ENCODE measurements around the gene MEIS1. TPM values are rescaled to one million over a fixed set of nuclear protein-coding genes. Genes with fewer than 3 reads are reported as not detected.

The MEIS1 gene
- total RNA-seq, 1 experiment from 2014 or later, result 0.66 TPM

DNA sequence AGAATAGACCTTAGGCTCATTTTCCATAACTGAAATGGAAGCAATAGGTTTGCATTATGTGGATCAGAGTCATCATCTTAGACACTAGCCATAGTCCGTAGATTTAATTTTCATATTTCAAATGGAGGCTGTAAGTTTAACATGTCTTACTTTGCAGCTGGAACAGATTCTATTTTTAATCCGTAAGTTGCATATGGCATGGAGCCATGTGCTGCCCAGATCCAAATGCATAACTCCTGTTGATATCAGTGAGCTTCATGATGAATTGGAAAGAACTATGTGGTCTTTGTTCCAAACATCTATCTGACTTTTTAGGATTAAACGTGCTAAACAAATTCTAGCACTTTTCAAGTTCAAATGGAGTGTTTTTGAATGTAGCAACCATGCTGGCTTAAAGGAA is 43.4 kb downstream of the MEIS1 start:
- Histone ChIP-seq H4K91ac (ENCODE audit: insufficient read length, low read depth, low read length) (no peak overlapping the region), H3K23me2 (ENCODE audit: insufficient read length, low read depth, low read length, poor library complexity, severe bottlenecking) (no peaks in the 10 kb centered on the region), H3K79me1 (ENCODE audit: insufficient read depth, low read depth, low read length, poor library complexity, severe bottlenecking) (no peaks in the 10 kb centered on the region), H3K4me1 (ENCODE audit: insufficient read depth, low read length) (0 out of 2 replicates have a peak, but pooled peaks cover 3% of the 10 kb centered on the region), H2BK12ac (ENCODE audit: insufficient read length, low read depth, low read length) (no peak overlapping the region), H4K20me1 (ENCODE audit: control insufficient read depth, insufficient read depth, insufficient read length) (no peaks in the 10 kb centered on the region), H3K9me3 (ENCODE audit: control insufficient read depth, low read depth, low read length) (no peaks in the 10 kb centered on the region), H2BK20ac (ENCODE audit: low read depth, low read length, poor library complexity, severe bottlenecking) (no peak overlapping the region), H2AFZ (ENCODE audit: low read length) (no peak overlapping the region), H3K14ac (ENCODE audit: insufficient read depth, low read length) (no peak overlapping the region), H4K8ac (replicated peaks; ENCODE audit: insufficient read length, low read depth, low read length) (no peak overlapping the region), H4K5ac (ENCODE audit: insufficient read length, low read depth, low read length) (no peak overlapping the region), H2BK5ac (ENCODE audit: insufficient read length, low read length) (no peak overlapping the region), H3K23ac (ENCODE audit: insufficient read length, low read depth, low read length) (no peak overlapping the region), H3K18ac (ENCODE audit: insufficient read length, low read depth, low read length) (no peak overlapping the region), H3K27ac (ENCODE audit: insufficient read length, low read depth, low read length) (no peak overlapping the region), H3K27me3 (ENCODE audit: insufficient read depth, low read length) (no peaks in the 10 kb centered on the region), H2AK5ac (ENCODE audit: insufficient read length, low read length) (no peak overlapping the region), H2BK15ac (ENCODE audit: low read depth, low read length) (no peak overlapping the region), H3K4me2 (ENCODE audit: insufficient read depth, insufficient read length, low read length) (no peak overlapping the region), H3K56ac (ENCODE audit: insufficient read length, low read depth, low read length) (no peak overlapping the region), H3K9ac (ENCODE audit: extremely low read depth, insufficient read length, low read length) (no peak overlapping the region), H2BK120ac (ENCODE audit: low read depth, low read length, poor library complexity, severe bottlenecking) (no peak overlapping the region), H3K4ac (ENCODE audit: low read depth, low read length) (no peak overlapping the region), H3T11ph (ENCODE audit: low read length) (no peak overlapping the region), H3K79me2 (ENCODE audit: insufficient read depth, low read length) (no peaks in the 10 kb centered on the region)
- TF ChIP-seq, protein P1, sequence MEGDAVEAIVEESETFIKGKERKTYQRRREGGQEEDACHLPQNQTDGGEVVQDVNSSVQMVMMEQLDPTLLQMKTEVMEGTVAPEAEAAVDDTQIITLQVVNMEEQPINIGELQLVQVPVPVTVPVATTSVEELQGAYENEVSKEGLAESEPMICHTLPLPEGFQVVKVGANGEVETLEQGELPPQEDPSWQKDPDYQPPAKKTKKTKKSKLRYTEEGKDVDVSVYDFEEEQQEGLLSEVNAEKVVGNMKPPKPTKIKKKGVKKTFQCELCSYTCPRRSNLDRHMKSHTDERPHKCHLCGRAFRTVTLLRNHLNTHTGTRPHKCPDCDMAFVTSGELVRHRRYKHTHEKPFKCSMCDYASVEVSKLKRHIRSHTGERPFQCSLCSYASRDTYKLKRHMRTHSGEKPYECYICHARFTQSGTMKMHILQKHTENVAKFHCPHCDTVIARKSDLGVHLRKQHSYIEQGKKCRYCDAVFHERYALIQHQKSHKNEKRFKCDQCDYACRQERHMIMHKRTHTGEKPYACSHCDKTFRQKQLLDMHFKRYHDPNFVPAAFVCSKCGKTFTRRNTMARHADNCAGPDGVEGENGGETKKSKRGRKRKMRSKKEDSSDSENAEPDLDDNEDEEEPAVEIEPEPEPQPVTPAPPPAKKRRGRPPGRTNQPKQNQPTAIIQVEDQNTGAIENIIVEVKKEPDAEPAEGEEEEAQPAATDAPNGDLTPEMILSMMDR (conservative IDR thresholded peaks at IDR 0.05), result no peak
- Mint-ChIP-seq H3K27me3 (ENCODE audit: low read depth) (no peaks in the 10 kb centered on the region), H3K9me3 (no peaks in the 10 kb centered on the region), H3K4me3 (no peak overlapping the region), H3K27ac (no peak overlapping the region), H3K36me3 (ENCODE audit: insufficient read depth in 1 of 3, low read depth in 3 of 3) (no peaks in the 10 kb centered on the region), H3K4me1 (peaks cover 10 to 15% of the 10 kb centered on the region in 2 experiments)
- DNase-seq, result no peak
- no CpG with 5 or more reads among the region's 3 CpGs for WGBS (ENCODE audit: extremely low coverage, insufficient read length, low lambda C conversion rate)

All from H9 (cell line).